K562 (cell line): ENCODE results near the gene ARFGAP1. TPM values are rescaled to one million over a fixed set of nuclear protein-coding genes. Genes with fewer than 3 reads are reported as not detected.
A peak's percentile ranks its signal among the peaks of the same experiment; 100 is the strongest.

Source experiments
- ATAC-seq: fragments of 200-7000 bp; cut with Tn5 transposase; 3 replicates; pipeline ENCODE4 v1.9.1; 2020; ENCODE audit warnings: moderate library complexity
- BruUV-seq: library from RNA; stranded (reverse); fragments of 400-500 nt; replicated peaks from 2 replicates; lab custom pipeline; 2021; lab: Mats Ljungman, UMichigan
- CTCF ChIA-PET: fragments of 300-600 bp; formaldehyde crosslinking; extraction: SDS; loops from one replicate; lab custom pipeline; 2021; ENCODE audit warnings: low intra/inter-chr PET ratio; lab: Yijun Ruan, JAX
- POLR2A ChIA-PET: fragments of 300-600, 350-650 bp; sonication (Branson Sonifier 250); formaldehyde crosslinking; extraction: SDS; loops from one replicate; lab custom pipeline; 2021; ENCODE audit warnings: antibody characterized with exemption, inconsistent platforms; lab: Yijun Ruan, JAX
- DNase-seq, 4 experiments: peaks; one replicate each; pipeline versions ENCODE4 v3.0.0 to v3.0.0-alpha.2; 2011 to 2018; ENCODE audit warnings: low spot score in 3 of 4, mixed read lengths in 3 of 4; ENCODE audit errors: extremely low read depth in 1 of 4
- FAIRE-seq: peaks from 2 replicates; lab custom pipeline; 2011; peaks lifted over from hg19 to GRCh38; lab: Jason Lieb, UNC
- H2AFZ ChIP-seq: 2 replicates; pipeline ENCODE4 v1.6.0; 2011; ENCODE audit warnings: low read depth, low read length, control low read depth, inconsistent platforms
- H3K27ac ChIP-seq: fragments of 200-600 bp; 3 replicates; pipeline ENCODE4 v1.8.0; 2011; ENCODE audit warnings: low read depth, mild to moderate bottlenecking, control low read depth, inconsistent platforms, low read length, moderate library complexity, mixed read lengths; ENCODE audit errors: extremely low read depth
- H3K27me3 ChIP-seq, 2 experiments: fragments of 300-600 bp in 1 of 2; 2 replicates in 1 of 2; 3 replicates in 1 of 2; pipeline versions ENCODE4 v1.6.0 to v1.8.0; 2011; ENCODE audit warnings: inconsistent platforms in 2 of 2, low read length in 2 of 2, mild to moderate bottlenecking in 1 of 2, mixed read lengths in 1 of 2, moderate library complexity in 1 of 2; ENCODE audit not compliant: control insufficient read depth in 2 of 2, insufficient read depth in 2 of 2
- H3K36me3 ChIP-seq: fragments of 300-600 bp; 3 replicates; pipeline ENCODE4 v1.8.0; 2011; ENCODE audit warnings: mild to moderate bottlenecking, low read length, inconsistent platforms; ENCODE audit not compliant: control insufficient read depth, insufficient read depth
- H3K4me1 ChIP-seq, 2 experiments: fragments of 200-600 bp in 1 of 2; replicated peaks in 1 of 2; 2 replicates in 1 of 2; 3 replicates in 1 of 2; pipeline versions ENCODE4 v1.5.1 to v1.8.0; 2011; ENCODE audit warnings: inconsistent platforms in 2 of 2, low read length in 2 of 2, mild to moderate bottlenecking in 1 of 2, mixed read lengths in 1 of 2, moderate library complexity in 1 of 2; ENCODE audit not compliant: control insufficient read depth in 2 of 2, insufficient read depth in 2 of 2
- H3K4me2 ChIP-seq: 2 replicates; pipeline ENCODE4 v1.6.1; 2011; ENCODE audit warnings: low read length, control low read depth, inconsistent platforms, mixed read lengths; ENCODE audit not compliant: insufficient read depth
- H3K4me3 ChIP-seq: fragments of 200-600 bp; sonication (generic), shearing (Covaris generic); 2 replicates; pipeline ENCODE4 v1.5.1; 2016; ENCODE audit warnings: control low read depth, inconsistent platforms
- H3K79me2 ChIP-seq: fragments of 200-600 bp; 3 replicates; pipeline ENCODE4 v1.8.0; 2011; ENCODE audit warnings: low read length, inconsistent platforms; ENCODE audit not compliant: control insufficient read depth, insufficient read depth
- H3K9ac ChIP-seq, 2 experiments: 2 replicates each; pipeline versions ENCODE4 v1.6.0 to v1.6.1; 2011; ENCODE audit warnings: low read depth in 2 of 2, low read length in 2 of 2, control low read depth in 1 of 2, inconsistent platforms in 1 of 2, mild to moderate bottlenecking in 1 of 2, mixed read lengths in 1 of 2; ENCODE audit not compliant: insufficient read depth in 1 of 2
- H3K9me1 ChIP-seq: one replicate; pipeline ENCODE4 v1.6.0; 2011; ENCODE audit warnings: inconsistent platforms, mild to moderate bottlenecking, low read length, moderate library complexity; ENCODE audit not compliant: control insufficient read depth, insufficient read depth
- H3K9me3 ChIP-seq: replicated peaks from 2 replicates; pipeline ENCODE4 v1.5.1; 2011; ENCODE audit warnings: low read depth, low read length, inconsistent platforms; ENCODE audit not compliant: control insufficient read depth, insufficient read depth
- H4K20me1 ChIP-seq: replicated peaks from 2 replicates; pipeline ENCODE4 v1.6.1; 2011; ENCODE audit warnings: low read length, inconsistent platforms, mixed read lengths; ENCODE audit not compliant: control insufficient read depth, insufficient read depth
- SMAD4 ChIP-seq: fragments of 250-450 bp; sonication (Bioruptor Pico); conservative IDR thresholded peaks from 2 replicates; pipeline ENCODE4 v1.8.0; 2021; ENCODE audit warnings: inconsistent platforms, mild to moderate bottlenecking, moderate library complexity
- WGBS: fragments of 100-300 bp; shearing (Covaris generic); methylation state at CpG from one replicate; pipeline ENCODE4 v1.1.6; 2016; ENCODE audit warnings: low coverage, mixed read lengths; ENCODE audit not compliant: insufficient coverage; ENCODE audit errors: missing lambda C conversion rate; 5-methylcytosine and 5-hydroxymethylcytosine counted together
- in situ Hi-C: fragments of 300-500 bp; cut with MboI; formaldehyde crosslinking; loops from 4 replicates; pipeline ENCODE4 v1.15.0; 2018; ENCODE audit warnings: inconsistent platforms, mixed read lengths
- intact Hi-C: fragments of 100-400 bp; cut with micrococcal nuclease; formaldehyde crosslinking; loops from 2 replicates; pipeline ENCODE4 v1.14.2; 2022
- polyA plus RNA-seq, 8 experiments: library from polyadenylated mRNA; depleted of rRNA in 4 of 8; stranded (reverse) in 5 of 8; unstranded in 3 of 8; fragments of >200 nt; fragmentation: Nextera tagmentation in 2 of 8; fragmentation: Illumina TruSeq in 1 of 8; extraction: Ambion mirVana in 2 of 8; extraction: Trizol in 1 of 8; gene quantifications; 2 replicates each; pipeline versions ENCODE4 v1.2.1 to v1.2.3, GENCODE V29; 2011 to 2014; ENCODE audit warnings: inconsistent platforms in 1 of 8, missing spikeins in 1 of 8
- total RNA-seq, 7 experiments: library from RNA; depleted of rRNA in 6 of 7; stranded (reverse); fragments of >200 nt in 6 of 7; fragmentation: Illumina TruSeq in 2 of 7; extraction: Trizol in 2 of 7; gene quantifications; 2 replicates each; pipeline versions ENCODE4 v1.2.1 to v1.2.3, GENCODE V29; 2011 to 2021; ENCODE audit warnings: low replicate concordance in 1 of 7
- TF ChIP-seq, protein P1 (sequence below): sonication (generic); formaldehyde crosslinking; IDR thresholded peaks from 2 replicates; pipeline ENCODE4 v1.9.0; 2022; ENCODE audit warnings: mild to moderate bottlenecking, missing genetic modification reagents

ARFGAP1 gene
- total and polyA plus RNA-seq, 9 of the 15 experiments (the other 6 are each of a cell fraction or from before 2014, with no cell fraction given) = 0.53 to 102 (median 33.5) TPM

DNA sequence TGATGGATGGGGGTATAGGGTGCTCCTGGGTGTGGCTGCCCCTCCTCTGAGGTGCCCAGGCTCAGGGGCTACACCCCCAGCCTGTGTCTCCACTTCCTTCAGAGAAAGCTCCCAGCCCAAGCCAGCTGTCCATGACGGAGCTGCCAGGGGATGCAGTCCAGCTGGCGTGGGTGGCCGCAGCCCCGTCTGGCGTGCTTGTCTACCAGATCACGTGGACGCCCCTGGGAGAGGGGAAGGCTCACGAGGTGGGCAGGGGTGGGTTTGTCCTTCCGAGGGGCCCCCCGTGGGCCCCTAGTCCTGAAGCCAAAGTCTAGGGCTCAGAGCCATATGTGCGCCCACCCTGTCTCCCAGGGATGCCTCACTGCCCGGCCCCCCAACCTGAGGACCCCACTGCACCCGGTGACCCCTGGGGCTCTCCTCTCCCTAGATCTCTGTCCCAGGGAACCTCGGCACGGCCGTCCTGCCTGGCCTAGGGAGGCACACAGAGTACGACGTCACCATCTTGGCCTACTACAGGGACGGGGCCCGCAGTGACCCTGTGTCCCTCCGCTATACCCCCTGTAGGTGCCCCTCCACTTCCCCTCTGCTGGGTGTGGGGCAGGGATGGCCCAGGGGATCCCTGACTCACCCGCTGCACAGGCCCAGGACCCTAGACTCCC lies 40.2 kb downstream of the ARFGAP1 start:
- no peak overlapping the region for H3K4me2 ChIP-seq
- FAIRE-seq = no peak
- TF ChIP-seq SMAD4 (CRISPR knock-in tag) = no peak
- TF ChIP-seq, protein P1, sequence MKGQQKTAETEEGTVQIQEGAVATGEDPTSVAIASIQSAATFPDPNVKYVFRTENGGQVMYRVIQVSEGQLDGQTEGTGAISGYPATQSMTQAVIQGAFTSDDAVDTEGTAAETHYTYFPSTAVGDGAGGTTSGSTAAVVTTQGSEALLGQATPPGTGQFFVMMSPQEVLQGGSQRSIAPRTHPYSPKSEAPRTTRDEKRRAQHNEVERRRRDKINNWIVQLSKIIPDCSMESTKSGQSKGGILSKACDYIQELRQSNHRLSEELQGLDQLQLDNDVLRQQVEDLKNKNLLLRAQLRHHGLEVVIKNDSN (CRISPR knock-in tag) = peak; percentile 34; the same call in 1 of the 2 replicates
- no peak for ATAC-seq
- in situ Hi-C loops (no loop called here), intact Hi-C loops (no loop called here)
- no peak overlapping the region for H2AFZ ChIP-seq
- no TSS peak for BruUV-seq
- peaks cover 0 to 60% of the 10 kb centered on the region in 2 experiments; a peak in 2 of 5 replicates for H3K4me1 ChIP-seq
- no peak overlapping the region for H3K27ac ChIP-seq
- ChIA-PET POLR2A (no interaction called here), CTCF (no interaction called here)
- no peak overlapping the region for H3K9ac ChIP-seq
- DNase-seq = no peak
- H4K20me1 ChIP-seq = peaks cover 12% of the 10 kb centered on the region; the same call in 1 of the 2 replicates
- H3K36me3 ChIP-seq = no peaks in the 10 kb centered on the region
- WGBS = 14% methylated on average over 20 of the region's 22 CpGs
- H3K4me3 ChIP-seq = no peak overlapping the region
- peaks cover 0 to 54% of the 10 kb centered on the region in 2 experiments; a peak in 2 of 5 replicates for H3K27me3 ChIP-seq
- H3K79me2 ChIP-seq = no peaks in the 10 kb centered on the region
- no peaks in the 10 kb centered on the region for H3K9me3 ChIP-seq
- H3K9me1 ChIP-seq = no peaks in the 10 kb centered on the region
